GM12865 (cell line): ENCODE results near the gene PLD6.

Experiments
- DNase-seq: peaks from one replicate; pipeline ENCODE4 v3.0.0; 2010; ENCODE audit warnings: low read depth
- H3K4me3 ChIP-seq: 2 replicates; pipeline ENCODE4 v1.5.1; 2011; ENCODE audit warnings: mild to moderate bottlenecking, low read depth, low read length, control low read depth
- CTCF ChIP-seq: IDR thresholded peaks from 2 replicates; pipeline ENCODE4 v1.5.1; 2011; ENCODE audit warnings: low read length, control low read depth, low read depth, inconsistent platforms; ENCODE audit not compliant: insufficient read depth; ENCODE audit errors: missing control alignments

PLD6 gene

DNA sequence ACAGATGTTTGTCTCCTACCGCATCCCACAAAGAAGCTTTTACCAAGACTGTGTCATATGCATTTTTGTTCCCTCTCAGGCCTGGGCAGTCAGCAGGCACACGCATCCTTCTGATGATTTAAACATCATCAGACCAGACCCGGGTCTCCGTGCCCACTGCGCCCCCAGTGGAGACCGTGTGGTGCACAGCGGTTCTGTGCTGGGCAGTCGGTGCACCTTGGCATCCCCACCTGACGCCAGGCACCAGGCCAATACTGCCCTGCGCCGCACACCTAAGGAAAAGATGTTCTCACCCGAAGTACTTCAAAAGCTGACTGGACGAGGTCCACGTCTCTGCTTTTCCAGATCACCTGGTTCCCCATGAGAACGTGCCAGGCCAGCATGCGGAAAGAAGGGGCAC lies 10.6 kb upstream of the PLD6 start:
- no peak for DNase-seq
- H3K4me3 ChIP-seq: no peak overlapping the region
- no peak for TF ChIP-seq CTCF

DNA sequence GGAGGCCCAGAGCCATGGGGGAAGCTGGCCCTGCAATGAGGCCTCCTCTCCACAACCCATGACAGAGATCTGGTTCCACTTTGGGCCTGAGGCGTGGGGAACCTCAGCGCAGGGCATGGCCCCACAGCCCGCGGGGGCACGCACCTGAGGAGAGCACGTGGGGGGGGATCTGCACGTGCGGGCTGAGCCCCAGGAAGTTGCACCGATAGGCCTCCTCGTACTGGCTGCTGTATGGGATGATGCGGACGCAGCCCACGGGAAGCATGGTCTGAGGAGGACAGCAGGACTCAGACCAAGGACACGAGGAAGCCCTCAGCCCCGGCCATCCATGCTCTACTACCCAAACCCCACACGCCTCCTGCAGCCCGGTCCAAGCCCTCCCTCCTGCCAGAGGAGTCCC lies 10.1 kb upstream of the PLD6 start:
- no peak for DNase-seq
- H3K4me3 ChIP-seq: no peak overlapping the region
- no peak for TF ChIP-seq CTCF

DNA sequence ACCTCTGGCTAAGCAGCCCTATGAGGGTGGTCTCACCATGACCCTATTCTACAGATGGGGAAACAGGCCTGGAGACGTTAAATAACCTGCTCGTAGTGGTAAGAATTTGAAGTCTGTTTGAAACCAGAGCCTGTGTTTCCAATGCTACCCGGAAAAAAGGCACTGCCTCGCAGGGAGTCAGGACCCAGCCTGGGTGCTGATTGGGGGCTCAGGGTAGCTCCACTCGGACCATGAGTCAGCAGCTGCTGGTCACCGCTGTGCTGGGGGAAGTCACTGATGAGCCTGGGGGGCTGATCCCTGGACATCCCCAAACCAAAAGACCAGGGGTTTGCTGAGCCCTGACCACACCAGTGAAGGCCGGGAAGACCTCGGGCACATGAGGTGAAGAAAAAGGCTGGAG lies 9.4 kb upstream of the PLD6 start:
- DNase-seq: no peak
- H3K4me3 ChIP-seq: no peak overlapping the region
- no peak for TF ChIP-seq CTCF

DNA sequence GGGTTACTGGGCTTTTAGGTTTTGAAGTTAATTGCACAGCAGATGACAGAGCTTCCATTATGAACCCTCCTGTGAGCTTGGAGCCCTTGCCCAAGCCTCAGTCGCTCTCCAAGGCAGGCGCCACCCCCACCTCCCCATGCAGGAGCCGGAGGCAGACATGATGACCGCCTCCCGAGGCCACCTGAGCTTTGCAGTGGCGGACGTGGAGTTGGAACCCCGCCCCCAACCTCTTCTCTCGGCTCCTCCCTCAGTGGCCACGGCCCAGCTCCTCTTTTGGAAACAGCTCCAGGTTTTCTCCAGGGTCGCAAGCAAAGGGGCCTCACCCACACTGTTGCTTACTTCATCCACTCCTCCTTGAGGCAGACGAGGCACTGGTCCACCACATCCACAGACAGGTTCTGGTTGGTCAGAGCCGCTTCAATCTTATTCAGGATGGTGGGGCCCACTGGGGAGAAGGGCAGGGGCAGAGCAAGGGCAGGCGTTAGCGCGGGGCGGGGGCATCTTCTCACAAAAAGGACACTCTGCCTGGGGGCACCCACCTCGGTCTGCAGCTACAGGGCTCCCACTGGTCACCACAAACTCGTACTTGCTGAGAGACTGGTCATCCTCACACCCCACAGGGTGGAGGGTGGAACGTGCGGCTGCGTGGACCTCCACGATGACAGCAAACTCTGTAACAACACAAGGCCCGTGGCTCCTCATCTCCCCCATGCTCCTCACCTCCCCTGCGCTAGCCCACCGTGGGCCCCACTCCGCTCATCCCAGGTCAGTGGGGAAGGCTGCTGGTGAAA lies 8.7 kb upstream of the PLD6 start:
- H3K4me3 ChIP-seq: no peak overlapping the region
- no peak for TF ChIP-seq CTCF
- no peak for DNase-seq

GRCh38 chr17:17213775-17214174 lies 7.6 kb upstream of the PLD6 start:
- TF ChIP-seq CTCF: no peak
- no peak for DNase-seq

GRCh38 chr17:17207998-17208397 lies 1.9 kb upstream of the PLD6 start:
- DNase-seq: no peak
- no peak overlapping the region for H3K4me3 ChIP-seq
- no peak for TF ChIP-seq CTCF

More at GRCh38 chr17:17213775-17214174, 7.6 kb upstream of the PLD6 start:
- no peak overlapping the region for H3K4me3 ChIP-seq

DNA sequence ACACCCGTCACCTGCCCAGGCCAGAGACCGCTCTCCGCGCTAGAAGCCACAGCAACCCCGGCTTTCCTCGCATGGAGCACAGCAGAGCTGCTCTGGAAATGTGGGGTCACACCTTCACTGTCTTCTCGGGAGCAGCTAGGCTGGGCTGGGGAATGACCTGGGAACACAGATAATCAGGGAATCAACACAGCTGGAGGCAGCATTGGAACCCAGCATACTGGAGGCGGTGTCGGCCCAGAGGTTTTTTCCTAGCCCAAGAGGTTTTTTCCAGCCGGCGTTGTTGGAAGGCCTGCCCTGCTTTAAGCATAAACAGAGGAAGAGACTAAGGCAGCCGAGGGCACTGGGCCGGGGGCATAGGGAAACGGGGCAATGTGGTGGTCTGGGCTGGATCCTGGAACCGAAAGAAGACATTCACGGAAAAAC lies 791 bp upstream of the PLD6 start:
- no peak overlapping the region for H3K4me3 ChIP-seq
- no peak for TF ChIP-seq CTCF
- no peak for DNase-seq
